NCI-H446 (cell line): ENCODE measurements around the gene PRKCH.
"Not testable (repeated sequence)": the region's sequence is repeated elsewhere in the genome, so short reads cannot be mapped to it uniquely, and the experiment has no call there.

Experiments used
- DNase-seq, 2 experiments: peaks; one replicate each; lab custom pipeline; 2025; lab: John Stamatoyannopoulos, UW

The PRKCH gene

GRCh38 chr14:61515436-61516117 is 194.2 kb downstream of the PRKCH start:
- no peak for DNase-seq

GRCh38 chr14:61516118-61516743 is 194.9 kb downstream of the PRKCH start:
- DNase-seq = no peak

DNA sequence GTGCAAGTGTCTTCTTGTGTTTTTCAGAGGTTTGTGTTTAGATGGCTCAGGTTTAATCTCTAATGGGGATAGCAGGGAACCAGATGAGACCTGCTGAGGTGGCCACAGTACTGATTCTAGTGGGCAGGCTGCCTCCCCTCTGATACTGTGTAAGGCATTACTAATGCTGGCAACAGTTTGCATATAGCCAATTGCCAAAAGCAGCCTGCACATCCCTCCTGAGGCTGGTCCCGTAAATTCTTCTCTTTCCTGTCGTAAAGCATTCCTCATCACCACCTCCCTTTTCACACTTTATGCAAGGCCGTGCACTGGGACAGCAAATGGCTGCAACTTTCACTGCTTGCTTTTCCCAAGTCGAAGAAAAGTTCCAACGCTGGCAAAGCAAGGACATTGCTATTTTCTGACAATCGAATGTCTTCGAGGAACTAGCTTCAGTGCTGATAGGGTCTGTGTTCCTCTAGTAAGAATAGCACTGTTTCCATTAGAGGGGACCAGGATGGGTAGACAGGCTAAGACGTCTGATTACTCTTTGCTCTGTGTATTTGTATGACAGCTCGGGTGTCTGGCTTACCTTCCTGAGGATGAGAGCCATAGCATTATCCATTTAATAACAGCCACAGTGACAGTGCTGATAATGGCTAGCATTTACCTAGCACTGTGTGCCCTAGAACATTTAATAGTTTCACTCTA is 195.7 kb downstream of the PRKCH start:
- DNase-seq = no peak

DNA sequence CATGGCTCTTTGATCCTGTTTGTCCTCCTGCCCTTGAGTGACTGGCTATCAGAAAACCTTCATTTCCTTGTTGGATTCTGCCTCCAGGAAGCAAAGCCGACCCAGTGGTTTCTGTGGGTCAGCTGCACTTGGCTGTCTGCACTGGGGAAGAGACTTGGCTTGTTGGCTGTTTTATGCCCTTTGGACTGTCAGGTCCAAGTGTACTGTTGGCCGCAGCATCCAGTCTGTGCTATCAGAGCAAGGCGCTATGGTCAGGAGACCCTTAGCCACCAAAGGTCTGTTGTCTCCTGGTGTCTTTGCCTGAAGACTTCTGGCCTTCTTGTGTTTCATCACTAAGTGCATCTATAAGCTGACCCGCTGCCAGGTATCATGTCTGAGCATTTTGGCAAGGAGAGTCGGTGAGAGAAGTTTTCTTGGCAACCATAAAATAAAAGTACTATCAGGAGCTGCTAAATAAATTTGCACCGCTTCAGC is 196.6 kb downstream of the PRKCH start:
- DNase-seq = peak in 1 of 2 experiments; percentile 19

DNA sequence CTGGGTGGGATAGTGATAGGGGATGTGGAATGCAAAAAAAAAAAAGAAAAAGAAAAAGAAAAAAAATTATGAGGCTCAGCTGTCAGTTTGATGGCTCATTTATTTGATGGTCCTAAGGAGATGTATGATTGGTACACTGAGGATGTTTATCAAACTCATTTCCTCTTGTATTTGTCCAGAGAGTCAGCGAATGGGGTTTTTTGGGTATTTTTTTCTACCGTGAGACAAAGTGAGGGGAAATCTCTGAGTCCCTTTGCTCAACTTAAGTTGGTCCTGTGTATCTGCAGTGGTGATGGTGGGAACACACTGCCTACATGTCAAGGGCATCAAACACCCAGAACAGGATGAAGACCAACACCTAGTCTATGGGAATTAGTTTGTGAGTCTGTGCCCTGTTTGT is 197.0 kb downstream of the PRKCH start:
- no peak for DNase-seq

DNA sequence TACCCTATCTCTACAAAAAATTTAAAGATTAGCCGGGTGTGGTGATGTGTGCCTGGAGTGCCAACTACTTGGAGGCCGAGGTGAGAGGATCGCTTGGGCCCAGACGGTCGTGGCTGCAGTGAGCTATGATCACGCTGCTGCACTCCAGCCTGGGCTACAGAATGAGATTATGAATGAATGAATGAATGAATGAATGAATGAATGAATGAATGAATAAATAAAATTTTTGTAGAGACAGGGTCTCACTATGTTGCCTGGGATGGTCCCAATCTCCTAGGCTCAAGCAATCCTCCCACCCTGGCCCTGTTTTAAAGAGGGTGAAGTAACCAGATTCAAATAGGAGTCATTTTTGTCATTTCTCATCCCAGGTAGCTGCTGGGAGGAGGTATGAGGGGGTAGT is 197.7 kb downstream of the PRKCH start:
- DNase-seq = no peak

- DNase-seq = no peak
Measured at GRCh38 chr14:61519735-61520134, 198.4 kb downstream of the PRKCH start.

DNA sequence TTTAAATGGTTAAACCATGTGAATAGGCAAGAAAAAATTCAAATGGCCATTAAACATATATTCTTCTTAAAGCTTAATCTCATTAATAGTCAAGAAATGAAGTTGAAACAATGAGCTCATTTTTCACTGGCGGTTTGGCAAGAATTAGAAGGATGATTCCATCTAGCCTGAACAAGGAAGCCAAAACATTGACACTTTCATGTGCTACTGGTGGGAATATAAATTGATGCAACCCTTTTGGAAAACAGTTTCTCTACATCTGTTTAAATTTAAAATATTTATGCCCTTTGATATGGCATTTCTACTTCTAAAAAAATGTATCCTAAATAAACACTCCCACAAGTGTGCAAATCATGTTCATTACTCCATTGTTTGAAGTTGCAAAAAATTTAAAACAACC is 199.2 kb downstream of the PRKCH start:
- no peak for DNase-seq

- DNase-seq = no peak
Measured at GRCh38 chr14:61521773-61522172, 200.4 kb downstream of the PRKCH start.

DNA sequence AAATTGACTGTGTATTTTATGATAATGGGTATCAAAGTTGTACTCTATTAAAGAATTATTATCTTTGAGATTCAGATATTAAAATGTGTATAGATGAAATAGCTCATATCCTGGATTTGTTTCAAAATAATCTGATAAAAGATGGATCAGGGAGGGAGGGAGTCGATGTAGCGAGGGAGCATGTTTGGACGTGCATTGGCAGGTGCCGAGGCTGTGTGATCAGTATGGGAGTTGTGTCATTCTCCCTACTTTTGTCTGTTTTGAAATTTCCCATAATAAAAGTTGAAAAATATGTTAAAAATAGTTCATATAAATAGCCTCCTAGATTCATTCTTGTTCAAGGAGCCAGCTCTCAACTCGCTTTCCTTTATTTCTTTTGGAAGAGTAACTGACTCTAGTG is 202.4 kb downstream of the PRKCH start:
- no peak for DNase-seq

DNA sequence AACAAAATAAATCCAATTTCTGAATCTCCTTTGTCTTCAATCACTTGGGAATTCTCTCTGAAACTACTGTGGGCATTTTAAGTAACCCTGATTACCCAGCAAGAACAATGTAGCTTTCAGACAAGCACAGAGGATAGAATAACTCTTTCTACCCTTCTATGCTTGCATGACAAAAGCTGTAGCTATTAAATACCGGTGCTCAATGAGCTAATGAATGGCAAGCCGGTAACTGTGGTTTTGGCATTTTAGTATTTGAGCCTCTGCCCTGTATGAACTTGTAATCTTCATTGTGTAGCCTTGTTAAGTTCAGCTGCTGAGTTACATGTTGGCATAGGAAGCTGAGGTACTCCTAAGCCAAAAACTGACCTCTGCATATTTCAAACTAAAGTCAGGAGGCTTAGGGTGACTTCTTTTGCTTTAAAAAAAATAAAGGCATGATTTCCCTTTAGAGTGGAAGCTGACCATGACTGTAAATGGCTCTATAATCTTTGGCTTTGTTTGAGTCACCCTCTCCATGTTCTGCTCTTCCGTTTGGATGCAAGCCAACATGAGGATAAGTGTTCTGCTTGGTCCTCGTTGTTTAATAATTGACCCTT is 202.9 kb downstream of the PRKCH start:
- DNase-seq = no peak

DNA sequence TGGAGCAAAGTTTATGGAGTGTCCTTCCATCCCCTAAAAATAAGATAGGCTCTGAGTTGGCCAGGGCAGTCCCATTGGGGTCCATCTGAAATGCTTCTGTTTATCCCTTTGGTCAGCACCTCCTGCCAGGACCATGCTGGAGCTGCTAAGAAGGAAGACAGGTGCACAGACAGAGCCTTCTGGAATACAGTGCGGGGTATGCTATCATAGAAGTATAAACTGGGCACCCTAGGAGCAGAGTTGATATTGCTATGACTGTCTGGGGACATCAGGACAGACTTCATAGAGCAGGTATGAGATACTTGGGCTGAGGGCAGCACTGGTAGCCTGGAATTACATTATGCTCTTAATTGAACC is 203.5 kb downstream of the PRKCH start:
- no peak for DNase-seq

- DNase-seq = no peak
Measured at GRCh38 chr14:61525293-61526011, 204.1 kb downstream of the PRKCH start.

DNA sequence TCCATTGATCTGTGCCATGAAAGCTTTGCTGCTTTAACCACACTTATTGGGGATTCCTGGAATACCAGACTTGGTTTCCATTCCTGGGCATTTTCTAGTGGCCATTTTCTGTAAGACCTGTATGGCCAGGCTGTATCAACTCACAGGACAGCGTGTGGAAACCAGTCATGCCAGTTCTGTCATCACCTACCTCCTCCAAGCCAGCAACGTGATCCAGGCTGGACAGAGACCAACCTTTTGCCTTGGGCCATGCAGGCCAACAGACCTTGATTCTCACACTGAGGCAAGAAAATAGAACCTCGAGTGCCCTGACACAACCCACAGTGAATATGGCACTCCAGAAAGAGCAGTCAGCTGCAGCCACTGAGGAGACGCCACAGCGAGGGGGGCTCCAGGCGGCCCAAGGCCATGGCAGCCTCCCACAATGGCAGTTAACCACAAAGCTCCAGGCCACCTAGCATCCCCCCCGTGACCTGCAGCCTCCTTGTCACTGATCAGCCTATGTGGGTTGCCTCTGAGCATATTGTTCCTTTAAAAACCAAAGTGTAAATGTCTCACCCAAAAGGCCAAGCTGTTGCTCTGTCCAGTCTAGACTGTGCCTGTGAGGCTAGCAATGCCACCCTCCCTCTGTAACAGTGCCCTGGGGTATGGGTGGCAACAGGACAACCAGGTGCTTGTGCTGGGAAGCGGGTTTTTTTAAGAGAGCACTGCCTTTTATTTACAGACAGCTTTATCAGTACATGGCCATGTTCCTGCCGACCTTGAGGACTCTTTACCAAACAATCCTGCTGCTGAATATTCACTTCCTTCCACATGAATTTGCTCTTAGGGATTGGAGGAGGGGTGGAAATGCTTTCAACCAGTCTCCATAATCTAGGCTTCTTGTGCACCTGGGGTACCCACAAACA is 205.3 kb downstream of the PRKCH start:
- DNase-seq = no peak

- no peak for DNase-seq
Measured at GRCh38 chr14:61527325-61528100, 206.1 kb downstream of the PRKCH start.

- DNase-seq = no peak
Measured at GRCh38 chr14:61528591-61529021, 207.2 kb downstream of the PRKCH start.

DNA sequence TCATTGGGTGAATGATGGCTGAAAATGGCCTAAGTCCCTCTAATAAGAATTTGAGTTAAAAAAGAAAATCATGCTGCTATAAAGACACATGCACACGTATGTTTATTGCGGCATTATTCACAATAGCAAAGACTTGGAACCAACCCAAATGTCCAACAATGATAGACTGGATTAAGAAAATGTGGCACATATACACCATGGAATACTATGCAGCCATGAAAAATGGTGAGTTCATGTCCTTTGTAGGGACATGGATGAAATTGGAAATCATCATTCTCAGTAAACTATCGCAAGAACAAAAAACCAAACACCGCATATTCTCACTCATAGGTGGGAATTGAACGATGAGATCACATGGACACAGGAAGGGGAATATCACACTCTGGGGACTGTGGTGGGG is 208.0 kb downstream of the PRKCH start:
- DNase-seq = not testable (repeated sequence)

- DNase-seq = no peak
Measured at GRCh38 chr14:61530296-61530695, 208.9 kb downstream of the PRKCH start.

- no peak for DNase-seq
Measured at GRCh38 chr14:61530896-61531295, 209.5 kb downstream of the PRKCH start.

DNA sequence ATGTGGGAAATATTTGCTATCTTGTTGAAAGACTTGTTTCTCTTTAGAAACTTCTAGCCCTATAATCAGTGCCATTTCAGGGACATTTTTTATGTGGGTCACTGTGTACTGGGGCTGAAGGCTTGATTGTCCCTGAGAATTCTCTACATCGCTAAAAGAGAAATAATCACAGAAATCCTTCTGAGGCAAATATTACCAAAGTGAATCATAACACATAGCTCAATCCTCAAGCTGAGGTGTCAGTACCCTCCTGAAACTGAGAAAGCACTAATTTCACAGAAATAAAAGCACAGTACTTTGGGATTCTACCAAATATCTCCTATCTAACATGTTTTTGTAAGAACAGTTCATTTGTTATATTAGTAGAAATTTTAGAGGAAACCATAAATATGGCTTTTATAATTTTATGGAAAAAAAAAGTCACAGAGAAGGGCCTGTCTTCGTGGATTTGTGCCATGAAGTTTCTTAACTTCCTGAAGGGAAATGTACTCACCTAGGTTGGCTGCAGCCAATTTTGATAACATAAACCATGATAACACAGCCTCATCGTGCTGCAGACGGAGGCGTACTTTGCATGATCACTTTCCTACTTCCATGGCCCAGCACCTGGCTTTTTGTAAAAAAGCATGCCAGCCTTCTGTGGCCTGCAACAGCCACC is 210.2 kb downstream of the PRKCH start:
- no peak for DNase-seq
